ENCODE results near the gene OLIG1. TPM values are rescaled to one million over a fixed set of nuclear protein-coding genes. Genes with fewer than 3 reads are reported as not detected.

OLIG1 gene
- total RNA-seq, 1 donor, result 2.6 TPM

DNA sequence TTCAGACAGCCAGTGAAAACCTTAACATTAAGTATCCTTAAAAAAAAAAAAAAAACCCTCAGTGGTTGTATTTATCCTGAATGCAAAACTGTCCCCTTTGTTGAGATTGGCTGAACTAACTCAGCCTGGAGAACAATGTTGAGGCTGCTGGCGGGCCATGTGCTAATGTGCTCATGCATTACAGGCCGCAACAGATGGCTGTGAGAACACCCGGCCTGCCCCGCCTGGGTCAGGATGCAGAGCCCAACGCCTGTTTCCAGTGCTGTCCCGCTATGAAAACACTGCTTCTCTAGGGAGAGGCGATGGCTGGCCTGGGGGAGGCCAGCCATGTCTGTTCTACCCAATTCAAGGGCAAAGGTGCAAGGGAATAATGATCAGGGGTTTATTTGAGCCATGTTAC lies 30.4 kb upstream of the OLIG1 start:
- peaks cover 2% of the 10 kb centered on the region for H3K27me3 ChIP-seq (ENCODE audit: insufficient read depth, low read length)
- no peaks in the 10 kb centered on the region for H3K9me3 ChIP-seq (ENCODE audit: low read depth, low read length)
- H3K4me1 ChIP-seq (ENCODE audit: insufficient read depth, low read length), result peaks cover 29% of the 10 kb centered on the region
- no peak overlapping the region for H3K4me3 ChIP-seq (ENCODE audit: low read length)

DNA sequence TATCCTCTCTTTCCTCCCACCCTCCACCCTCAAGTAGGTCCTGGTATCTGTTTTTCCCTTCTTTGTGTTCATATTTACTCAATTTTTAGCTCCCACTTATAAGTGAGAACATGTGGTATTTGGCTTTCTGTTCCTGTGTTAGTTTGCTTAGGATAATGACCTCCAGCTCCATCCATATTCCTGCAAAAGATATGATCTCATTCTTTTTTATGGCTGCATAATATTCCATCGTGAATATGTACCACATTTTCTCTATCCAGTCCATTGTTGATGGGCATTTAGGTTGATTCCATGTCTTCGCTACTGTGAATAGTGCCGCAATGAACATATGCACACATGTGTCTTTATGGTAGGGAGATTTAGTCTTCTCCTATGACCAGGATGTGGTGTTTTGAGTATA lies 29.7 kb upstream of the OLIG1 start:
- H3K9me3 ChIP-seq (ENCODE audit: low read depth, low read length), result no peaks in the 10 kb centered on the region
- peaks cover 2% of the 10 kb centered on the region for H3K27me3 ChIP-seq (ENCODE audit: insufficient read depth, low read length)
- no peak overlapping the region for H3K4me3 ChIP-seq (ENCODE audit: low read length)
- peaks cover 28% of the 10 kb centered on the region for H3K4me1 ChIP-seq (ENCODE audit: insufficient read depth, low read length)

DNA sequence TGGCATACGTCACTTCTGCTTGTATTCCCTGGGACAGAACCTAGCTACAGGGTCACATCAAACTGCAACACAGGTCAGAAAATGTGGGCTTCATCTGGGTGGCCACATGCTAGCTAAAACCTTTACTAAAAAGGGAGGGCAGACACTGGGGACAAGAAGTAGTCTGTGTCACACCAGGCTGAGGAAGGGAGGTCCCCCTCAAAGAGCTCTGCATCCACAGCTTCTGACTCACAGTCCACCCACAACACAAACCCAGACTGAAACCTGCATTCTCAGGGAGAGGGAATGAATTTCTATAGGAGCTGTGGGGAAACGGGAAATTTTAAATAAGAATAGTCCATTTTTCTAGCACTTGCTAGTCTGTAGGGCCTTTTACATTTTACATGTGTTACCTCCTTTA lies 28.0 kb upstream of the OLIG1 start:
- Histone ChIP-seq H3K4me1 (ENCODE audit: insufficient read depth, low read length) (peaks cover 11% of the 10 kb centered on the region), H3K27me3 (ENCODE audit: insufficient read depth, low read length) (peaks cover 2% of the 10 kb centered on the region), H3K4me3 (ENCODE audit: low read length) (no peak overlapping the region), H3K9me3 (ENCODE audit: low read depth, low read length) (no peaks in the 10 kb centered on the region)

DNA sequence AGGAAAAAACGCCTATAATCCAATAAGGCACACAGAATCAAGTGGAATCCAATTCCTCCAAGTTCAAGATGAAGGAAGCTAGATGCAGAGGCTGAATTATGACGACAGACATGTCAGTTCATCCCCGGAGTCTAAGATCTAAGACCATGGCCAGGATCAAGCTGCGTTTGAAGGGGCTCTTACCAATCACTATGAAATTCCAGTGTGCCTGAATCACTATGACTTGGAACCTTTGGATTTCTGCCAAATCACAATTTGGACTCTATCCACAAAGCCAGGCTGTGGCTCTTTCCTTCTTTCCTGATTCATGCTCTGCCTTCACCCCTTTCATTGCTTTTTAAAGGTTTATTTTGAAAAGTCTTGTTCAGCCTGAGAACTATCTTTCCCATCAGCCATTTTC lies 27.1 kb upstream of the OLIG1 start:
- H3K9me3 ChIP-seq (ENCODE audit: low read depth, low read length), result no peaks in the 10 kb centered on the region
- no peak overlapping the region for H3K4me3 ChIP-seq (ENCODE audit: low read length)
- peaks cover 8% of the 10 kb centered on the region for H3K27me3 ChIP-seq (ENCODE audit: insufficient read depth, low read length)
- peaks cover 2% of the 10 kb centered on the region for H3K4me1 ChIP-seq (ENCODE audit: insufficient read depth, low read length)

DNA sequence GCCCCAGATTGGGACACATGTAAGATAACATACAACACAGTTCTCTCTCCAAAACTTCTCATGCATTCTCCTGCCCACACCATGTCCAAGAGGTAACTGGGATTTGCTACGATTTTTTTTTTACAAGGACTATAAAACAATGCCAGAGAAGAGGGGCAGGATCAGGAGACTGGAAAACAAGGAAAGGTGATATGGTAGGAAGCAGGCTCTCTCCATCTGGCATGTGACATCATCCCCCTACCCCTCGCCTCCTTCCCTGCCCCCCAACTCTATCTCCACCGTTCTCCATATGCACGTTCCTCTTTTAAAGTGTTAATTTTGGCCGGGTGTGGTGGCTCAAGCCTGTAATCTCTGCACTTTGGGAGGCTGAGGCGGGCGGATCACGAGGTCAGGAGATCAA lies 23.5 kb upstream of the OLIG1 start:
- no peaks in the 10 kb centered on the region for H3K4me1 ChIP-seq (ENCODE audit: insufficient read depth, low read length)
- H3K27me3 ChIP-seq (ENCODE audit: insufficient read depth, low read length), result peaks cover 10% of the 10 kb centered on the region
- H3K9me3 ChIP-seq (ENCODE audit: low read depth, low read length), result no peaks in the 10 kb centered on the region
- H3K4me3 ChIP-seq (ENCODE audit: low read length), result no peak overlapping the region

DNA sequence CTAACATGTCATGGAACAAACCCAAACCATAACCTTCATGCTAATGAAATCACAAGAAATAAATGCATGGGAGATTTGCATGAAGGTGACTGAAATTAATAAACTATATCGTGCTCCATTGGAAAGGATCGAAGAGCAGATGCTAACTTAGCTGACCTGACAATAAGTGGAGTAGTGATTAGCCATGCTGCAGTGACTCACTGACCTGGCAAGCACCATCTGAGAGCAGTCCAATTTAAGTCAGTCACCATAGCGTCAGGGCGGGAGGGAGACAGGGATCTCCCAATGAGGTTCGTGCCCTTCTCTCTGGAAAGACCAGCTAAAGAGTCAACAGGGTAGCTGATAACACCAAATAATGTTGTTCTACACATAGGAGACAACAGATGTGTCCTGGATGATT lies 22.7 kb upstream of the OLIG1 start:
- H3K27me3 ChIP-seq (ENCODE audit: insufficient read depth, low read length), result peaks cover 10% of the 10 kb centered on the region
- no peaks in the 10 kb centered on the region for H3K9me3 ChIP-seq (ENCODE audit: low read depth, low read length)
- H3K4me1 ChIP-seq (ENCODE audit: insufficient read depth, low read length), result no peaks in the 10 kb centered on the region
- H3K4me3 ChIP-seq (ENCODE audit: low read length), result no peak overlapping the region

DNA sequence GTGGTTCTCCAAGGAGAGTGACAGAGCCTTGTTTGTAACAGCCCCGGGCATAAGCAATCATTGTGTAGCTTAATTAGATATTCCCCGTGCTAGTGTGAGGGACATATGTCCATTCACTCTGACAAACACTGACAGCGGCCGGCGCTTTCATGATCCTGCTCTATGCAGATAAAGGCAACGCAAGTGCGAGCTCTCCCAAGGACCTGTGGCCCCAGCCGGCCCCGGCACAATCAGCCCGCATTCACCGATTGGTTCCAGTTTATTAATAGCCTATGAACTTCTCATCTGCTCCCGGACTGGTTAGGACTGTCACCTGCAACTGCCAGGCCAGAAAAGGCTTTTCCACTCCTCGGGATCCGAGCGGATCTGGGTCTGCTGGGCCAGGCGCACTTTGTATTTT lies 18.0 kb upstream of the OLIG1 start:
- Histone ChIP-seq H3K9me3 (ENCODE audit: low read depth, low read length) (no peaks in the 10 kb centered on the region), H3K4me3 (ENCODE audit: low read length) (no peak overlapping the region), H3K27me3 (ENCODE audit: insufficient read depth, low read length) (peaks cover 10% of the 10 kb centered on the region), H3K4me1 (ENCODE audit: insufficient read depth, low read length) (peaks cover 28% of the 10 kb centered on the region)

DNA sequence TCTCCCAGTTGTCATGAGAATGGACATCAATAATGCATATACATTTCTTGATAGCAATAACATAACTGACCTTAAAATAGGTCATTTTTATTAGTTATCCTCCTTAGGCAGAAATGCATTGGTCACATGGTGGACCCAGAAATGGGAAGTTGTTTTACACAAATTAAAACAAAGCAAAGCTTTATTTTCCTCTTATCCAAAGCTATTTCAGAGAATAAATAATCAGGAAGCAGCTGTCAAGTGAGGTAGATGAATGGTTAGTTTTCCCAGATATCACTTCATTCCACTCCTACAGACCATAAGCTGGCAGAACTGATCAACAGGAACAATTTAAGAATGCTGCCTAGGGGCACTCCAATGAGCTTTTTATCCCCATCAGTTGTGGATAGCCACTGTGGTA lies 16.0 kb upstream of the OLIG1 start:
- H3K4me1 ChIP-seq (ENCODE audit: insufficient read depth, low read length), result peaks cover 49% of the 10 kb centered on the region
- no peaks in the 10 kb centered on the region for H3K9me3 ChIP-seq (ENCODE audit: low read depth, low read length)
- H3K4me3 ChIP-seq (ENCODE audit: low read length), result no peak overlapping the region
- no peaks in the 10 kb centered on the region for H3K27me3 ChIP-seq (ENCODE audit: insufficient read depth, low read length)

DNA sequence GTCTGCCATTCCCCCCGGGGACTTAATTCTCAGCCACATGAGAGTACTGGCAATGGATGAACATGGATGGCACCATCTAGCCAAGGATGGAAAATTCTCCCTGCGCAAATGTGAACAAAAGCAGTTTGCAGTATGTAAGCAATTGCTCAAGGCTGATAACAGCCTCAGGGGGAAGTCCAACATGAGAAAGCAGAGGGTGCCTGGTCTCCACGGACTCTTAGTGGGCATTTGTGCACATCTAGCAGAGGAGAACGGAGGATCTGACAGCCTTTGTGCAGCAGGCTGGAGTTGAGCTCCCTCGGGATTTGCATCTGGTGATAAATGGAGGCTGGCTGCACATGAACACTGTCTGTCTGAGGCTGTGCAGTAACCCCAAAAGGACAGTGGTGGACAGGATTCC lies 13.9 kb upstream of the OLIG1 start:
- no peaks in the 10 kb centered on the region for H3K9me3 ChIP-seq (ENCODE audit: low read depth, low read length)
- H3K4me1 ChIP-seq (ENCODE audit: insufficient read depth, low read length), result peaks cover 69% of the 10 kb centered on the region
- no peak overlapping the region for H3K4me3 ChIP-seq (ENCODE audit: low read length)
- H3K27me3 ChIP-seq (ENCODE audit: insufficient read depth, low read length), result no peaks in the 10 kb centered on the region

DNA sequence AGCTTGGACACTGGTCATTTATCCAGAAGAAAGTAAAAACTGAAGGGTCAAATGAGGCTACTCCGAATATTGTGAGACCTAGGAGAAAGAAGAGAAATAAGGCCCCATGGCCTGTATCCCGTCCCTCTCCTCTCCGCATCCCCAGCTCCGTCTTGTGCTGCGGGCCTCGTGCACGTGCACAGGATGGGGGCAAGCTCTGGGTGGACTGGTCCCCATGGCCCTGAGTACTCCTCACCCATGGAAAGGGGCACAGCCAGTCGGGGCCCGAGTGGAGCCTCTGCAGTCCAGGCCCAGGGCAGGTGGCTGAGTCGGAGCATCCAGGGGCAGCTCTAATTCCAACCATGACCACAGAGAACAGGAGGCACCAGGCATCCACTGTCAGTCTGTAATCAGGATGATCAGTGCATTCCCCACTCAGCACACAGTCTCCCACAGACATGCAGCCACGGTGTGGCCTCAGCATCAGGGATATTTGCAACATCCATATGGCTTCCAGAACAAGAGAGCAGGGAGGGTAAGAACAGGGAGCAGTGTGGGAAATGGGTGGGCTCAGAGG lies 12.5 kb upstream of the OLIG1 start:
- no peak overlapping the region for H3K4me3 ChIP-seq (ENCODE audit: low read length)
- no peaks in the 10 kb centered on the region for H3K27me3 ChIP-seq (ENCODE audit: insufficient read depth, low read length)
- H3K9me3 ChIP-seq (ENCODE audit: low read depth, low read length), result no peaks in the 10 kb centered on the region
- H3K4me1 ChIP-seq (ENCODE audit: insufficient read depth, low read length), result peaks cover 78% of the 10 kb centered on the region

DNA sequence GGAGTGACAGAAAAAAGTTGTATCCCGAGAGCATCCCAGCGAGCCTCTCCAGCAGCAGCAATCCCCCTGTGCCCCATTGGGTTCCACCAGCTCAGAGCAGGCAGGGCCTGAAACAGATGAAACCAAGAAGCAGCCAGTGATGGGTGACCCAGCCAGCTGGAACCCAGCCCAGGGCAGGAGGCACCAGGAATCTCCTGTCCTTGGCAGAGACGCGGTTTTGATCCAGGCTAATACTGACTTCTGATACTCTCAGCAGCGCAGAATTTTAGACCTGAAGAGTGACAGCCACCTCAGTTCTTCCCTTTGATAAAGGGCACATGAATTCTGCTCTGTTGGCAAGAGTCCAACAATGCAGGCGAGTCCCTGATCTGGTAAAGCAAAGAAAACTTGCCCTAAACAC lies 11.4 kb upstream of the OLIG1 start:
- H3K4me1 ChIP-seq (ENCODE audit: insufficient read depth, low read length), result peaks cover 86% of the 10 kb centered on the region
- no peak overlapping the region for H3K4me3 ChIP-seq (ENCODE audit: low read length)
- H3K27me3 ChIP-seq (ENCODE audit: insufficient read depth, low read length), result no peaks in the 10 kb centered on the region
- H3K9me3 ChIP-seq (ENCODE audit: low read depth, low read length), result no peaks in the 10 kb centered on the region

DNA sequence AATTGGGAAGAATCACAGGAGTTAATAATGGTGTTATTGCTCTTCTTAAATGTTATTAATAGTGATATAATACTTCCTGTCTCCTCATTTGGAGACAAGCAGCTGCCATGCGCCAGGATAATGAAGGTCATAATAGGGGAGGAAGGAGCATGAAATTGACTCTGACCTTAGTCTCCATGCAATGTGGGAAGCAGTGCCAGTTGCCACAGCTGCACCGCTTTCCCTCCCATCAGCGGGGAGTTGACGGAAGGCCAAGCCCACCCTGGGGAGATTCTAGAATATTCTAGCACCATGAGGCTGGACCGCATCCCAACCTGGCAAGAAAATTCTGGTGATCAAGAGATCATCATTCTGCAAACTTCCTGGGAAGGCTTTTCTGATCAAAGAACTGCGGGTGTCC lies 11.0 kb upstream of the OLIG1 start:
- H3K9me3 ChIP-seq (ENCODE audit: low read depth, low read length), result no peaks in the 10 kb centered on the region
- no peaks in the 10 kb centered on the region for H3K27me3 ChIP-seq (ENCODE audit: insufficient read depth, low read length)
- peaks cover 86% of the 10 kb centered on the region for H3K4me1 ChIP-seq (ENCODE audit: insufficient read depth, low read length)
- H3K4me3 ChIP-seq (ENCODE audit: low read length), result no peak overlapping the region

DNA sequence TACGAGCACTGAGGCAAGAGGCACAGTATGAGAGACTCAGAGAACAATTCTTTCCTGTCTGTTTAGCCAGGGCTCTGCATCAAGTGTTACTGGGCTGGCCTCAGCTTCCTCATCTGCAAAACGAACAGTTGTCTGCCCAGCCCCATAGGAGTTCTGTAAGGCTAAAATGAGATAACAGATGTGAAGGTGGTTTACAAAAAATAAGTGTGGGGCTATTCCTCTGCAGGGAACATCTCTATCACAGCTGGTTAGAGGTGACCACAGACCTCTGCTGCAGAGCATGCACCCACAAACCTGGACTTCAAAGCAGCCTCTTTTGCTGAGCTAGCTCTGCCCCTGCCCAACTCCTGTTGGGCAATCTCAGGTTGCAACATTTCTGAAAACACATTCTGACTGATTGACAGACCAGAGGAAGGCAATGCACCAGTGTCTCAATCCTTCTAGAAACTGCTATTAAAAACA lies 10.5 kb upstream of the OLIG1 start:
- Histone ChIP-seq H3K4me3 (ENCODE audit: low read length) (no peak overlapping the region), H3K27me3 (ENCODE audit: insufficient read depth, low read length) (no peaks in the 10 kb centered on the region), H3K4me1 (ENCODE audit: insufficient read depth, low read length) (peaks cover 86% of the 10 kb centered on the region), H3K9me3 (ENCODE audit: low read depth, low read length) (no peaks in the 10 kb centered on the region)

DNA sequence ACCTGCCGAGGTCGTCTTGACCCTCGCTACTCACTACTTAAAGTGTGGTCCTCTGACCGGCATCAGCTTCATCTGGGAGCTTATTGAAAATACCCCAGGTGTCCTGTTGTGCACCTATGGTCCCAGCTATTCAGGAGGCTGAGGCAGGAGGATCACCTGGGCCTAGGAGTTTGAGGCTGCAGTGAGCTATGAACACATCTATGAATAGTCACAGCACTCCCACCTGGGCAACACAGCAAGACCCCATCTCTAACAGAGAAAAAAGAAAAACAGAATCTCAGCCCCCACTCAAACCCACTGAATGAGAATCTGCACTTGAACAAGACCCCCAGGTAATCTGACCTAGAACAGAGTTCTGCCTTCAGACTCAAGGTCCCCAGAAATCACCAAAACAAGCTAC lies 8.7 kb upstream of the OLIG1 start:
- Histone ChIP-seq H3K27me3 (ENCODE audit: insufficient read depth, low read length) (no peaks in the 10 kb centered on the region), H3K4me1 (ENCODE audit: insufficient read depth, low read length) (peaks cover 86% of the 10 kb centered on the region), H3K9me3 (ENCODE audit: low read depth, low read length) (no peaks in the 10 kb centered on the region), H3K4me3 (ENCODE audit: low read length) (no peak overlapping the region)

DNA sequence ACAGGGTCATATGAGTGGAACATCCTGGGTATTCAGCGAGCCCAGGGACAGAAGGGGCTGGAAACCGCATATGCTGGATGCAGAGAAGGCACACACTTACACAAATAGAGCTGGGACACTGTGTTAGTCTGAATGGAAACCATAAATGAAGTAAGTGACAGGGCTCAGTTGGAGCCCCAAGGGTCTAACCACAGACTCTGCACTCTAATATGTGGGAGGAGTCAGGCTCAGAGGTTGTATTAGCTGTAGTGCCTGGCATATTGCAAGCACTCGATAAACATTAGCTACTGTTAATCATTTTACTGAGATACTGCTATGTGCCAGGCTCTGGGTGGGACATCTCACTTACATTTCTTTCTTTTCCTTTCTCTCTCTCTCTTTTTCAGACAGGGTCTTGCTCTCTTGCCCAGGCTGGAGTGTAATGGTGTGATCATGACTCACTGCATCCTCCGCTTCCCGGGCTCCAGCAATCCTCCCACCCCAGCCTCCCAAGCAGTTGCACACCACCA lies 6.5 kb upstream of the OLIG1 start:
- H3K9me3 ChIP-seq (ENCODE audit: low read depth, low read length), result no peaks in the 10 kb centered on the region
- H3K4me3 ChIP-seq (ENCODE audit: low read length), result no peak overlapping the region
- H3K4me1 ChIP-seq (ENCODE audit: insufficient read depth, low read length), result peaks cover 86% of the 10 kb centered on the region
- H3K27me3 ChIP-seq (ENCODE audit: insufficient read depth, low read length), result peaks cover 11% of the 10 kb centered on the region

DNA sequence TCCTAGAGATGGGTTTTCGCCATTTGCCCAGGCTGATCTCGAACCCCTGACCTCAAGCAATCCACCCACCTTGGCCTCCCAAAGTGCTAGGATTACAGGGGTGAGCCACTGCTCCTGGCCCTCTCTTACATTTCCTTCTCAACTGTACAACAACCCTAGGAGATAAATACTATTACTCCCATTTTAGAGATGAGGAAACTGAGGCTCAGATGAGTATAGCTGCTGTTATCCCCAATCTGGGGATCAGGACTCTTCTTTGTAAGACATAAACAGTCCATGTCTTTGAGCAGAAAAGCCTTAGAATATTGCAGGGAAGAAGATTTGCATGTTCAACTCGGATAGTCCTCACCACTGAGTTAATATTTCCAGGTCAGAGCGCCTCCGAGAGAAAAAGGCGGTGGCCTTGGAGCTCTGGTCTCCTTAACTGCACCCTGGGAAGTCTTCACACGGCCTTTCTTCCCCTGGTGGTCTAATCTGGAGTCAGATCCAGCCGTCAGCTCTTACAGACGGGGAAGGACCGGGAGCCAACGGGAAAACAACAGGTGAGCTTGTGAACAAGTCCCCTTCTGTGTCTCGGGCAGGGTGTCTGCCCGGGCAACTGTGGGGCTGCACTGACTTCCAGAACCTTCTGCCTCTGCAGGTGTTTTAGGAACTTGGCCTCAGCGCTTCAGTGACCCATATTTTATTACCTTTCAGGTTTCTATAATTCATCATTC lies 5.9 kb upstream of the OLIG1 start:
- Histone ChIP-seq H3K27me3 (ENCODE audit: insufficient read depth, low read length) (peaks cover 18% of the 10 kb centered on the region), H3K4me1 (ENCODE audit: insufficient read depth, low read length) (peaks cover 86% of the 10 kb centered on the region), H3K4me3 (ENCODE audit: low read length) (no peak overlapping the region), H3K9me3 (ENCODE audit: low read depth, low read length) (no peaks in the 10 kb centered on the region)

Data from mononuclear cell (primary cell).